HG03457 (cell line): ENCODE results near the gene HOXC4.
"Not testable (repeated sequence)": the region's sequence is repeated elsewhere in the genome, so short reads cannot be mapped to it uniquely, and the experiment has no call there.

ENCODE experiments used
- ATAC-seq: cut with Tn5 transposase; IDR thresholded peaks from one replicate; pipeline ENCODE4 v1.9.1; 2021; ENCODE audit warnings: moderate number of reproducible peaks; ENCODE audit not compliant: unreplicated experiment

Gene HOXC4

DNA sequence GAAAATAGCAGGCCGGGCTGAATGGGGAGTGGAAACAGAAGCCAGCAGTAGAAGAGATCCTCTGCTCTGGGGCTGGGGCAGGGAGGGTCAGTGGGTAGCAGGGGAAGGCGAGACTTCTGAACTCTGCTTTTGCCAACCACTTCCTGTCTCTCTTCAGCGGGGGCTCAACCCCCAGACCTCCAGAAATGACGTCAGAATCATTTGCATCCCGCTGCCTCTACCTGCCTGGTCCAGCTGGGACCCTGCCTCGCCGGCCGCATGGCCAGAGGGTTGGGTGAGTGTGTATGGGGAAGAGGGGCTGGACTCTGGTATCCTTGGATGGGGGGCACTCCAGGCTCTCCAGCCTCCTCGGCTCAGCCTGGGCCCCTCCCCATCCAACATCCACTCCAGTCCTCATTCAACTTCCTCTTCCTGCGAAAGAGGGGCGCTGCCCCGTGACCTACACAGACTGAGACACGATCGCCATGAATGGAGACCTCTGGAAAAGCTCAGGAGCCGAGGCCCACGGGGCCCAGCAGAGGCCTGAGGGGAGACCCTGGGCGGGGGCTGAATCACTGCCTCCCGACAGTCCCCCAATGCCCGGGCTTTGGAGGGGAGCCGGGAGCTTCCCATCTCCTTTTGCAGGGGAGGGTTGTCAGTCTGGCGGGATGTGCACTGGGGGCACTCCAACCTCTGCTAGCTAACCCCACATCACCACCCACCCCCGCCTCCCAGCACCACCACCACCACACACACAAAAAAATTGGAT is 458 bp upstream of the HOXC4 start:
- ATAC-seq = peak; percentile 63

GRCh38 chr12:54054742-54055194 is 1.1 kb downstream of the HOXC4 start:
- no peak for ATAC-seq

- ATAC-seq = no peak
These were observed 1.9 kb downstream of the HOXC4 start for GRCh38 chr12:54055552-54055951.

DNA sequence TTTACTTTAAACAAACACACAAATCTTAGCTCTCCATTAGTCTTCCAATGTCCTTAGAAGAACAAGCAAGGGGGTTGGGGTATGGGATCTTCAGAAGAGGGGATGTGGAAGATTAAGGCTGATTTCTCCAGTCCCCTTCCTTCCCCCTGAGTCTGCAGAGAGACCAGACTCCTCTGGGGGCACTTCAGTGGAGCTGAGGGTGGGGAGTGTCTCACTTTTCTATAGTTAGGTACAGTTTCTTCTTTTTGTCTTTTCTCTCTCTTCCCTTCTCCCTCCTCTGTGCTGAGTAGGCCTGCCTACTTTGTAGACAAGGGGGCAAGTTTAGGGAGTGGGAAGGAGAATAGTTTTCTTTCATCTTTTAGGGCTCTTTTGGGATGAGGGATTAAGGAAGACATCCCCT is 2.5 kb downstream of the HOXC4 start:
- no peak for ATAC-seq

- no peak for ATAC-seq
These were observed 4.6 kb downstream of the HOXC4 start for GRCh38 chr12:54058128-54058768.

DNA sequence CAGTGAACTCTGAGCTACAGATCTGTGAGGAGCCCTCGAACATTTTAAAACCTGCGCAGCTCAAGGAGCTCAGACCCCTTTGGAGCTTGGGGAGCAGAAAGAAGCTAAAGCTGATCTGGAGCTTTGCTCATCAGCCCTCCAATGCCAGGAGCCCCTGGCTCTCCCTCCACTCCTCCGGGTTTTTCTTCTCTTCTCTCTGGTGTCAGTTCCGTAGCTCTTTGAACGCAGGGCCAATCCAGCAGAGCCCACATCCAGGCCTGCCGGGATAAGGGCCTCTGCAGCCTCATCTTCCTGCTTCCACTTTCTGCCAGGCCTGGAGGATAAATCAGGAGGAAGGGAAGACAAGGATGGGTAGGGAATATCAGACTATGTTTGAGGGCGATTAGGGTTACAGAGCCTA is 6.0 kb downstream of the HOXC4 start:
- ATAC-seq = no peak

GRCh38 chr12:54060174-54060974 is 6.7 kb downstream of the HOXC4 start:
- ATAC-seq = no peak

DNA sequence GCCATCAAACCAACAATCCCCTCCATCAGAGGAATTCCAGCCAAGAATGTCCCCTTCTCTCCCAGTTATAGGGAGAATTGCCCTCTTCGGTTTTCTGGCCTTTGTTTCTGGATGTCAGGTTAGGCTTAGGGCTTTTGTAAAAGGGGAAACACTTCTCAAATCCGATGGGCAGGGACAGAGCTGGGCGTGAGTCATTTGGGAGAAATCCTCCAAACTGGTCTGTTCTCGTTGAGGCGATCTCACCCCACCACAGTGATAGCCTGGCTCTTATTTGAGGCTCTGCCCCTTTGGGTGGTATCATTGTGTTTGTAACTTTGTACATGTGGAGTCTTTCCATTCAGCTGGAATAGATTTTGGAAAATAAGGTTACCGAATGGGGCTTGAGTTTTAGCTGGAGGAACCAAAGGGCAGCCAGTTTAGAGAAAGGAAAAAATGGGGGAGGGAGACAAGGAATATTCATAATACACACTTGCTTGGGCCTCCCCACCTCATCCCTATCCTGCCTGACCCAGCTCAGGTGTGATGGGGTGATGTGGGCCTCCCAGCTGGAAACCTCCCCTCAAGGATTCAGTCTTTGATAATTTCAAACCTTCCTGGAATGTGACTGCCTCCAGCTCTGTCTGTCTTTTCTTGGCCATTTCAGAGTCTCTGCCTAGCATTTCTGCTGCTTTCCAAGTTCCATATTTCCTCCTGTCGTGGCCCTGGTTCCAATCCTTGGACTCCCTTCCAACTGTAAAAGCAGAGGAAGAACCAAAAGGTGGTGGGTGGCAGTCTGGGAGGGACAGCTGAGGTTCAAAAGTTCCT is 7.5 kb downstream of the HOXC4 start:
- no peak for ATAC-seq

DNA sequence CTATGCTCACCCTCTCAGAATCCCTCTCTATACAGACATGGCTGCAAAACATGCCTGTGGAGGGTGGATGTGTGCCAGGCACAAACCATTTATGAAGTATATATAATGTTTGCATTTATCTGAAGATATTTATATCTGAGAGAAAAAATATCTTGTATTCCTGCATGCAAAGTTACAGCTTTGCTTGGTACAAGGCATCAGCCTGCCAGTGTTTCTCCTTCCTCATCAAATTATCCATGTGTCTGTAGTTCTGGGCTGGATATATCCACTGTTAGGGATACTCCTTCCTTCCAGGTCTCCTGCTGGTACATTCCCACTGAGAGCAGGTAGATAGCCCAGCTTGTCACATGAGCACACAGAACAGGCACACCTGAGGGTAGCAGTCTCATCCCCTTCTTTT is 12.0 kb downstream of the HOXC4 start:
- ATAC-seq = no peak

DNA sequence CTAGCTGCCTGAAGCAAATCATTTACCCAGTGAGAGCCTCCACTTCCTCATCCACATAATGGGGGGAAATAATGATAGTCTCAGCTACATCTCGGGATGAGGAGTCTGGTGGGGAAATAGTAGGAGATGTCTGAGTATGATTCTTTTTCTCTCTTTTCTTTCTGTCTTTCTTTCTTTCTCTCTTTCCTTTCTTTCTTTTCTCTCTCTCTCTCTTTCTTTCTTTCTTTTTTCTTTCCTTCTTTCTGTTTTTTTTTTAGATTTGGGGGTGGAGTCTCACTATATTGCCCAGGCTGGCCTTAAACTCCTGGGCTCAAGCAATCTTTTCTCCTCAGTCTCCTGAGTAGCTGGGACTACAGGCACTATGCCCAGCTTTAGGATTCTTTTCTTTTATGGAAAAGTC is 12.8 kb downstream of the HOXC4 start:
- ATAC-seq = no peak

- no peak for ATAC-seq
These were observed 14.9 kb downstream of the HOXC4 start for GRCh38 chr12:54068418-54069070.

GRCh38 chr12:54071942-54072341 is 18.3 kb downstream of the HOXC4 start:
- ATAC-seq = no peak

DNA sequence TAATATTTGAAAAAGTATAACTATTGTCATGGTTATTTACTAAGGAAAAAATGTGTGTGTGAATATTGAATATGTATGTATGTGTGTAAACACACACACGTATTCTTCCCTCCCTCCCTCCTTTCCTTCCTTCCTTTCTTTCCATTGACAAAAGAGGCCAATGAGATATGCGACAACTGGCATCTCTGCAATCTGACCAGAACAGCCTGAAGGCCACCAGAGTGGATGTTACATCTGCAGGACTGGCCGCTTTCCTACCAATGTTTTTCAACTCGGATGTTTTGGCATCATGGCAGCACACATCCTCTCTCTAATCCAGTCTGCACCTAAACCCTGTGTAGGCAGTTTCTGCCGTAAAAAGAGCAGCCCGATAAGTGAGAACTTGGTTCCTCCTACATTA is 20.7 kb downstream of the HOXC4 start:
- ATAC-seq = no peak

DNA sequence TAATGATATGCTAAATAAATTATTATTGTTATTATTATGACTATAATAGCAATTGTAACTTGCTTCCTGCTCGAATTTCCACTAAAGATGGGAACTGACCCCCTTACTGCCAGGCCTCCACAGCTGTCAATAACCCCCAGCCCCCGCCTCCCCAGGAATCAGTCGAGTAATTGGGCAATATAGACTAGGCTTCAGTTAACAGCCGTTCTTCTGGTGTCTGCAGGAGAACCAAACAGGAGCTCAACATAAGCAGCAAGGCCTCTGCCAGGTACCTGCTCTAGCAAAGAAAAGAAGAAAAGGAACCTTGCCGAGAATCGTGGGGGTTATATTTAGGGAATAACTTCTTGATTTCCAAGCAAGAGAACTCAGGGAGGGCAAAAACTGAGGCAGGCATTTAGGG is 21.8 kb downstream of the HOXC4 start:
- ATAC-seq = no peak

- ATAC-seq = no peak
These were observed 22.3 kb downstream of the HOXC4 start for GRCh38 chr12:54075974-54076373.

DNA sequence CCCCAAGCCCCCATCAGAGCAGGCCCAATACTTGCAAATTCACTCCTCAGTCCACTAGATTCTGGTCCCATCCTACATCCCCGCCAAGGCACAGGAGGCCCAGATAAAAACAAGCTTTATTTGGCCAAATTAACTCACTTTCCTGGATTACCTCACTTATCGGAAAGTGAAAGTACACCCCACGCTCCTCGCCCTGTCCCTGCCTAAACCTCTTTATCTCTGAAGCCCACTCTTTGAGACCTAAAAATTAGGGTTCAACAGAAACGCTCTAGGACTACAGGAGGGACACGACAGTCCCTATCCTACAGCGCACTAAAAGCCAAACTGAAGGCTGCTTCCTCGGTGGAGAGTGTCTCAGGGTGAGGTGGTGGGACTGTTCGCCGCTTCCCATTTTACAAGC is 24.2 kb downstream of the HOXC4 start:
- ATAC-seq = not testable (repeated sequence)

DNA sequence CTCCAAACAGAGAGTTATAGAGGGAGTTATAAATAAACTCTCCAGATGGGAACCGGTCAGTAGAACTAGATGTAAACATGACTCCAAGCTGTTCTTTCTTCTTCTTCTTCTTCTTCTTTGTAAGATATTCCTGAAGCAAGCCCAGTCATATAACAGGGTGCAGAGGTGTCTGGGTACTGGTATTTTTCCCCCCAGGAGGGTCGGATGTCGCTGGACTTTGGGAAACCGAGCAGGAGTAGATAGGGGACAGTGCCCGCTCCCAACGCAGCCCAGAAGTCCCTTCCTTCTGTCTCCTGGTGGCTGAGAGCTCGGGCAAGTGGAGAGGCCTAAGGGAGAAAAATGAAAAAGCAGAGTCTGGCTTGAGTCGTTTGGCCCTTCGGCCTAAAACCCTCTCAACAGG is 25.5 kb downstream of the HOXC4 start:
- ATAC-seq = not testable (repeated sequence)

DNA sequence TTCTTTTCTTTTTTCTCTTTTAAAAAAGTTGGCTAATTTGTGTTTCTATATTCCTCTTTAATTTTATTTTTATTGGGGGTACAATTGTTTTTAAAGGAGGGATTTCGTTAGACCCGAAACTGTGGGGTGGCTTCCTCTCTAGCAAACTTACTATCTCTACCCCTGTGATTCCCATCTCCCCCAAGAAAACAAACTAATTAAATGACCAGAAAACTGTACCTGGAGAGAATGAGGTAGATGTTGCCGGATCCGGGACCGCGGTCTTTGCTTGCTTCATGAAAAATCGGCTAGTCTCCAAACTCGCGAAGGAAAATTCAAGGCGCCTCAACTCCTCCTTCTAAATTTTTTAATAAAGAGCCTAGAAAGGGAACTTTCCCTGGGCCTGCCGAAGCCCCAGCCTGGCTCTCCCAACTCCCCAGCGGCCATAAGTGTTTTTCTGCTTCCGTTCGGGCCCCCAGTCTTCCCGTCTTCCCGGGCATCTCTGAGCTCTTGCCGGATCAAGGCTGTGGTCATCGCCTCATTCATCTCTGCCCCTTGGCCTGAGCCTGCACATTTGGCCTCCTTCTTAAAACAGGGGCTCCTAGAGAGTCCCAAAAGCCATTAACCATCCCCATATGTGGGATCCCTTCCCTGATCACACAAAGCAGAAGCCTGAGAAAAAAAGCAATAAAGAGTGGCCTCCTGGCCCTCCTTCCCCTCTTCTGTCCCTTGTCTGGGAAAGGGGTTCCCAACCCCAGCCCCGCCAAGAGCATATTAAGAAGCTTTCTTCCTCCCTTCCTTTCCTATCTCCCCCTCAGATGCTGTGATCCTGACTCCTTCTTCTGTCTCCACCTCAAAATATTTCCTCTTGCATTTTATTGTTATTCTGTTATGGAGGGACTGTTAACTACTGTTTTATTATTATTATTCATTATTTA is 26.6 kb downstream of the HOXC4 start:
- not testable (repeated sequence) for ATAC-seq

- not testable (repeated sequence) for ATAC-seq
These were observed 27.4 kb downstream of the HOXC4 start for GRCh38 chr12:54081053-54081514.
